ENCODE results near the gene IL19.
A peak's percentile ranks its signal among the peaks of the same experiment; 100 is the strongest.

Gene IL19

GRCh38 chr1:206774093-206774492, 3.5 kb downstream of the IL19 start (continued):
- TF ChIP-seq ZNF623 (tag by site-specific recombination; IDR thresholded peaks at IDR 0.05) (no peak), GLI2 (tag by site-specific recombination; IDR thresholded peaks at IDR 0.05; ENCODE audit: borderline replicate concordance, low read depth) (no peak)

- Histone ChIP-seq H3K27ac (ENCODE audit: extremely low read depth, low read depth, low read length) (no peak overlapping the region), H3K36me3 (ENCODE audit: control insufficient read depth in 2 of 2, insufficient read depth in 1 of 2, low read length in 2 of 2) (no peaks in the 10 kb centered on the region), H3K4me3 (ENCODE audit: low read depth, low read length) (no peak overlapping the region), H3K9me3 (ENCODE audit: control insufficient read depth, insufficient read depth, low read depth, low read length) (no peaks in the 10 kb centered on the region), H3K4me1 (ENCODE audit: control insufficient read depth, insufficient read depth, low read length) (no peaks in the 10 kb centered on the region)
- ChIA-PET CTCF (interaction anchor here (0.6 kb wide), 1 partner anchor 204 kb away, joined by 3 read pairs; no protein-coding TSS in a partner anchor), POLR2A (interaction anchor here (0.6 kb wide), 1 partner anchor 1015 kb away, joined by 3 read pairs; no protein-coding TSS in a partner anchor)
- no peak for TF ChIP-seq ZNF704 (tag by site-specific recombination; IDR thresholded peaks at IDR 0.05)
- TF ChIP-seq ZSCAN4 (tag by site-specific recombination; IDR thresholded peaks at IDR 0.05) = 0 out of 2 replicates have a peak, but pooled peaks have one; percentile 24
- TF ChIP-seq ZXDB (tag by site-specific recombination; IDR thresholded peaks at IDR 0.05) = no peak
- no peak for TF ChIP-seq TSHZ1 (tag by site-specific recombination; IDR thresholded peaks at IDR 0.05; ENCODE audit: borderline replicate concordance)
- no peak for TF ChIP-seq ZNF133 (tag by site-specific recombination; IDR thresholded peaks at IDR 0.05)
- TF ChIP-seq ZNF311 (tag by site-specific recombination; IDR thresholded peaks at IDR 0.05; ENCODE audit: borderline replicate concordance) = no peak
- no peak for TF ChIP-seq ZNF48 (tag by site-specific recombination; IDR thresholded peaks at IDR 0.05)
Observed at GRCh38 chr1:206776229-206776628, 5.7 kb downstream of the IL19 start.

GRCh38 chr1:206778031-206778430, 7.5 kb downstream of the IL19 start:
- Histone ChIP-seq H3K9me3 (ENCODE audit: control insufficient read depth, insufficient read depth, low read depth, low read length) (no peaks in the 10 kb centered on the region), H3K36me3 (ENCODE audit: control insufficient read depth in 2 of 2, insufficient read depth in 1 of 2, low read length in 2 of 2) (no peaks in the 10 kb centered on the region), H3K4me3 (ENCODE audit: low read depth, low read length) (no peak overlapping the region), H3K4me1 (ENCODE audit: control insufficient read depth, insufficient read depth, low read length) (no peaks in the 10 kb centered on the region), H3K27ac (ENCODE audit: extremely low read depth, low read depth, low read length) (no peak overlapping the region)
- CTCF ChIA-PET = no interaction called here
- POLR2A ChIA-PET = no interaction called here
- TF ChIP-seq ZNF548 (tag by site-specific recombination; IDR thresholded peaks at IDR 0.05) (no peak), GLI2 (tag by site-specific recombination; IDR thresholded peaks at IDR 0.05; ENCODE audit: borderline replicate concordance, low read depth) (no peak), ZXDB (tag by site-specific recombination; IDR thresholded peaks at IDR 0.05) (no peak), ZNF335 (tag by site-specific recombination; conservative IDR thresholded peaks at IDR 0.05) (no peak), ZNF558 (tag by site-specific recombination; IDR thresholded peaks at IDR 0.05) (no peak), ZNF248 (tag by site-specific recombination; IDR thresholded peaks at IDR 0.05) (no peak), ZNF76 (tag by site-specific recombination; IDR thresholded peaks at IDR 0.05; ENCODE audit: borderline replicate concordance, low read depth) (no peak), ZNF510 (tag by site-specific recombination; IDR thresholded peaks at IDR 0.05; ENCODE audit: insufficient replicate concordance) (no peak), ZNF24 (tag by site-specific recombination; IDR thresholded peaks at IDR 0.05) (no peak), ZNF366 (tag by site-specific recombination; conservative IDR thresholded peaks at IDR 0.05) (no peak), PRDM2 (tag by site-specific recombination; IDR thresholded peaks at IDR 0.05; ENCODE audit: borderline replicate concordance) (no peak), HOXD13 (CRISPR knock-in tag; IDR thresholded peaks at IDR 0.05; ENCODE audit: borderline replicate concordance) (no peak), KLF7 (tag by site-specific recombination; IDR thresholded peaks at IDR 0.05; ENCODE audit: borderline replicate concordance) (no peak)
